ENCODE data around the gene SSH3.

Gene SSH3

DNA sequence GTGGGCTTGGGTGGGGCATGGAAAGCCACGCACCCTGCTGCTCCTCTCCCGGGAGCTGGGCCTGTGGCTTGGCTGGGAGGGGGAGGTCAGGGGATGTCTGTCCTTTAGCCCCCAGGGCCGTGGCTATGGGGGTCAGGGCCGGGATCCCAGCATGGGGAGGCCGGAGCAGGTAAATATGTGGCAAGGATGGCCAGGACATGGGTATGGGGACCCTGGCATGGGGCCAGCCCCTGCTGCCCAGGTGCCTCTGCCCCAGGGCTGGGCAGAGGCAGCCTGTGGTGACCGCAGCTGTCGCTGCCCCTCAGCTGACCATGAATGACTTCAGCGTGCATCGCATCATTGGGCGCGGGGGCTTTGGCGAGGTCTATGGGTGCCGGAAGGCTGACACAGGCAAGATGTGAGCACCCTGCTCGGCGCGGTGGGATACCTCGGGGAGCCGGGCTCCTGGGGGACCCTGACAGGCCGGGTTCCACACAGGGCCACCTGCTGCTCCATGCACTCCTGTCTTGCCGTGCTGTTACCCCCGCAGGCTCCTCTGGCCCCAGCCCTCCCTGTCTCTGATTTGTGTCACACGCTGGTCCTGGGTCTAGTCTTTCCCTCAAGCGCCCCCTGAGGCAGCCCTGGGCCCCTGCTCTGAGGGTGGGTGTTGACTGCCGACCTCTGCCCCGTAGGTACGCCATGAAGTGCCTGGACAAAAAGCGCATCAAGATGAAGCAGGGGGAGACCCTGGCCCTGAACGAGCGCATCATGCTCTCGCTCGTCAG lies 22.4 kb upstream of the SSH3 start:
- DNase-seq: no peak

DNA sequence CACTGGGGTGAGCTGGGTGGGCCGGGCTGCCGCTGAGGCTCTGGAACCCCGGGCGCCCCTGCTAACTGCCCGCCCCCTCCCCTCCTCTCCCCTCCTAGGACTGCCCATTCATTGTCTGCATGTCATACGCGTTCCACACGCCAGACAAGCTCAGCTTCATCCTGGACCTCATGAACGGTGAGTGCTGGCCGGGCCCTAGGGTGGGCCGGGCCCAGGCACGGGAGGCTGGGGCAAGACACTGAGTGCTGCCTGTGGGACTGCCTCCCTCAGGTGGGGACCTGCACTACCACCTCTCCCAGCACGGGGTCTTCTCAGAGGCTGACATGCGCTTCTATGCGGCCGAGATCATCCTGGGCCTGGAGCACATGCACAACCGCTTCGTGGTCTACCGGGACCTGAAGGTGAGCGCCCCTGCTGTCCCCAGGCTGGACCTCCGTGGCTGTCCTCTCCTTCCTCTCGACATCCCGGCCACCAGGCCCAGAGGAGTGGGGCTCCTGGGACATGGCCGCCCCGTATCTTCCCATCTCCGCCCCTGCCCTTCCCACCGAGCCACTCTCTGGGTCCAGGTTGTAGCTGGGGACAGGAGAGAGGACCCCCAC lies 21.7 kb upstream of the SSH3 start:
- DNase-seq: no peak

DNA sequence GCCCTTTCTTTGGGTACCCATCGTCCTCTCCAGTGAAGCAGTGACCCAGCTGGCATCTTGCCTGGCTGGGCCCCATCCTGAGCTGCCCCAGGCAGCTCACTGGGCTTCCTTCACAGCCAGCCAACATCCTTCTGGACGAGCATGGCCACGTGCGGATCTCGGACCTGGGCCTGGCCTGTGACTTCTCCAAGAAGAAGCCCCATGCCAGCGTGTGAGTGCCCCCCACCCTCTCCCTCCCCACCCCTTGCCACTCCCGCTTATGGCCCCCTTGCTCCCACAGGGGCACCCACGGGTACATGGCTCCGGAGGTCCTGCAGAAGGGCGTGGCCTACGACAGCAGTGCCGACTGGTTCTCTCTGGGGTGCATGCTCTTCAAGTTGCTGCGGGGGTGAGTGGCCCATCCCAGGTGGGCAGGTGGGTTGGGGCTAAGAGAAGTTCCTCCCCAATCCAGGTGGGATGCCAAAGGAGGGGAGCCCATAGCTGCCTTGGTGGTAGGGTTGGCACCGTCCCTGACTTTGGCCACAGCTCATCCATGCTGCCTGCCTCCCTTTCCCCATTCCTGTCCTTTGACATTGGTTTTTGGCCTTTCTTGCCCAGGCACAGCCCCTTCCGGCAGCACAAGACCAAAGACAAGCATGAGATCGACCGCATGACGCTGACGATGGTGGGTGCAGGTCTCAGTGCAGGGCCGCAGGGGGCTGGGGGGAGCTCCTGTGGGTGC lies 21.0 kb upstream of the SSH3 start:
- no peak for DNase-seq

DNA sequence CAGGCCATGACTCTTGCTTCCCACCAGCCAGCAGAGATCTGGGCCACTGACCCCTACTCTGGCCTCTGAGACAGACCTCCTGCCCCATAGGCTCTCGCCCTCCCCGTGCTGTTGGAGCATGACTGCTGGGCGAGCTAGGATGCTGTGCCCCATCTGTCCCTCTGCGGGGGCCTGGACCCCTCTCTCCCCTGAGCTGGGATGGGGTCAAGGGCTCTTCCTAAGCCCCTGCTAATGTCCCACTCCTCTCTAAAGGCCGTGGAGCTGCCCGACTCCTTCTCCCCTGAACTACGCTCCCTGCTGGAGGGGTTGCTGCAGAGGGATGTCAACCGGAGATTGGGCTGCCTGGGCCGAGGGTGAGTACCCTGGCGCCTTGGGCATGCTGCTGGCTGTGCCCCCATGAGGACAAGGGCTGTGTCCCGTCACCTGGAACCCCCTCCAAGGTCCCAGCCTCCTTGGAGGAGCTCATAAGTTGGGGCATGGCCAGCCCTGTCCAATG lies 20.4 kb upstream of the SSH3 start:
- no peak for DNase-seq

DNA sequence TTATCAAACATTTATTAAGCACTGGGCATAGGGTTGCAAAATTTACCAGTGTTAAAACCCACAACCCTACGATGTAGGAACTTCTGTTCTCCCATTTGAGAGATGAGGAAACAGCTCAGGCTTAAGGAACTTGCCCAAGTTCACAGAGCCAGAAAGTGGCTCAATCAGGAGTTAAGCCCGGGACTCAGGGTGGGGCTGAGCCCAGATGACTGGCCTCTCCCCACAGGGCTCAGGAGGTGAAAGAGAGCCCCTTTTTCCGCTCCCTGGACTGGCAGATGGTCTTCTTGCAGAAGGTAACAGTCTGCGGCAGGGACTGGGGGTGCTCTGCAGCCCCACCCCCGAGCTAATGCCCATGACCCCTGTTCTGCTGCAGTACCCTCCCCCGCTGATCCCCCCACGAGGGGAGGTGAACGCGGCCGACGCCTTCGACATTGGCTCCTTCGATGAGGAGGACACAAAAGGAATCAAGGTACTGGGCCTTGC lies 19.8 kb upstream of the SSH3 start:
- DNase-seq: no peak

DNA sequence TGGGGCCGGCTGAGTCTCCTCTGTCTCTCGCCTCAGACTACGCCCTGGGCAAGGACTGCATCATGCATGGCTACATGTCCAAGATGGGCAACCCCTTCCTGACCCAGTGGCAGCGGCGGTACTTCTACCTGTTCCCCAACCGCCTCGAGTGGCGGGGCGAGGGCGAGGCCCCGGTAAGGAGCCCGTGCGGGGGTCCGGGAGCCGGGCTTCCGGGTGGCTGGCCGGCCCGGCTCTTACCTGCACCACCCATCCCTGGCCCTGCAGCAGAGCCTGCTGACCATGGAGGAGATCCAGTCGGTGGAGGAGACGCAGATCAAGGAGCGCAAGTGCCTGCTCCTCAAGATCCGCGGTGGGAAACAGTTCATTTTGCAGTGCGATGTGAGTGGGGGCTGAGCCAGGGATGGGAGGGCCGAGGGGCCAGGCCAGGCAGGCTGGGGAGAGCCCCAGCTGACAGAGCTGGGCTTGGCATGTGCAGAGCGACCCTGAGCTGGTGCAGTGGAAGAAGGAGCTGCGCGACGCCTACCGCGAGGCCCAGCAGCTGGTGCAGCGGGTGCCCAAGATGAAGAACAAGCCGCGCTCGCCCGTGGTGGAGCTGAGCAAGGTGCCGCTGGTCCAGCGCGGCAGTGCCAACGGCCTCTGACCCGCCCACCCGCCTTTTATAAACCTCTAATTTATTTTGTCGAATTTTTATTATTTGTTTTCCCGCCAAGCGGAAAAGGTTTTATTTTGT lies 18.4 kb upstream of the SSH3 start:
- no peak for DNase-seq

- no peak for DNase-seq
Observed at GRCh38 chr11:67285541-67286498, 17.5 kb upstream of the SSH3 start.

DNA sequence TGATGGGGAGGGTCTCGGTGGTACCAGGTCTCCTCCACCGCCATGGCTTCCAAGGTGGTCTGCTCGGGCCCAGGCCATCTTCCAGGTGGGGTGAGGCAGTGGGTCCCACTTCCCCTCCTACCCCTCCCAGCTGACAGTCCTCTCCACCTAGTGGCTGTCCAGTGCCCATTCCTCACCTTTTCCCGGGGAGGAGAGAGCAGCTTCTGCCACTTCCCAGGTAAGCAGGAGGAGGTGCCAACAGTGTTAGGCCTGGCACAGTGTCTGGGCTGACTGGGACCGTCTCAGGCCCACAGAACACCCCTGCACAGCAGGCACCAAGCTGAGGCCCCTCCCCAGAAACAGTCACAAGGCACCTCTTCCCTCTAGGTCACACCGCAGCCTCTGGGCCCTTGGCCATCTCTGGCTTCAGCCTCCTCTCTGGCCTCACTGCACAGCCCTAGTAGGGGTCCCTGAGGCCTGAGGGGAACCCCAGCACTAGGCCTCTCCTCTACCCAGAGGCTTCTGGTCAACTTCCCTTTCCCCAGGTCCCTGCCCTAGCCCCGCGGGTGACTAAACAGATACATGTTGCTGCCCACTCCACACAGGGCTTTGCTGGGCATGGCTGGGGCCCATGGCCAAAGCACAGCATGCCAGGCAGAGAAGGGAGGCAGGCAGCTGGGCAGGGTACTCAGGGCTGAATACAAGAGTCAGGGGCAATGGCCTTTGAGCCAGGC lies 16.6 kb upstream of the SSH3 start:
- no peak for DNase-seq

DNA sequence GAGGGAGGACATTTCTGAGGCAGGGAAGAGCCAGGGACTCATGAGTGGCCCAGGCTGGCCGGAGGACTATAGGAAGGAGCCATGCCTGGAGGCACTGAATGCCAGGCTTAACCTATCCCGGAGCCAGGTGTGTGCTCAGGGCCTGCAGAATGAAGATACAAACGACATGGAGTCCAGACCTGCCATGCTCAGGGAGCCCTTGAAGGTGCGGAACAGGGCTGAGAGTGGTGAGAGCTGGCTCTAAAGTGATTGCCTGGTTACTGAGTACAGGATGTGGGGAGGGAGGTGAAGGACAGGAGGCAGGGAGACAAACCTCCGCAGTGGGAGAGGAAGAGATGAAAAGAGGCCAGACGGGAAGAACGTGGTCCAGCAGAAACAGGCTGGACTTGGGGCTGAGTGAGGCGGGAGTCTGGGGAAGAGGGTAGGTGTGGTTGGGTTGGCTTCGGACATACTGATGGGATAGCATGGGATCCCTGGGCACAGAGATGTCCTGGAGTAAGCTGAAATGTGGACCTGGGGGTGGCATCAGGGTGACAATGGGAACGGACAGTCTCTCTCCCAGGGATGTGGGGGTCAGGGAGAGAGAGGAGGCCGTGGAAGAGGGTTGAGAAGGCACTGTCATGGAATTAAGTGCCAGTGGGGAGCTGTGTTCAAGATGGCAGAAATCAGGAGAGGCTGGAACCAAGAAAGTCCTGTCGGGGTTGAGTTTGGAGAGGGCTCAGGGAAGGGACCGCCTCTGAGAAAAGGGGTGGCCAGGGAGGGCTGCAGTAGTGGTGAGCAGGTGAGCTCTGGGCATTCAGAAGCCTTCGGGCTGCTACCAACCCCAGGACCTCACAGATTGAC lies 15.8 kb upstream of the SSH3 start:
- no peak for DNase-seq

DNA sequence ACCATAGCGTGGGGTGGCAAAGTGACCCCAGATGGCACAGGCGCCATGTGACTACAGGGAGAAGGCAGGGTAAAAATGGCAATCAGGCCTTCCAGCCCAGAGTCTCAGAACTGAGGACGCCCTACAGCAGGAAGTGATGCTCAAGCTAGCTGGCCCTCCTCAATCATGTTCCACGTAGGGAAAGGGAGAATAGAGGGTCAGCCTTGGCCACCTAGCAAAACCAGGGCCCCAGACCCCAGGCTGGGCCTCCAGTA lies 15.2 kb upstream of the SSH3 start:
- DNase-seq: no peak

- DNase-seq: peak; percentile 95
Observed at GRCh38 chr11:67288452-67289225, 14.7 kb upstream of the SSH3 start.

DNA sequence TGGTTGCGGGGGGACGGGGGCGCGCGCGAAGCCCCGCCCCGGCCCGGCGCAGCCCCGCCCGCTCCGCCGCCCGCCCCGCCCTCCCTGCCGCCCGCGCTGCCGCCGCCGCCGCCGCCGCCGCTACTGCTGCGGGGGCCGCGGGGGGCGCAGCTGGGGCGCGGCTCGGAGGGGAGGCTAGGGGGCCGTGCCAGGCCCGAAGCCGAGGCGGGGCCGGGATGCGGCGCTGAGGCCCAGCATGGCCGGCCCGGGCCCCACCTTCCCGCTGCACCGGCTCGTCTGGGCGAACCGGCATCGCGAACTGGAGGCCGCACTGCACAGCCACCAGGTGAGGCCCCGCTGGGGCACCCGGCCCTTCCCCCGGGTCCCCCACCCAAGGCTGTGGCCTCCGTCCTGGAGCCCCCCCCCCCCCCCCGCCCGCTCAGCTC lies 14.1 kb upstream of the SSH3 start, which contains the start of gene ANKRD13D:
ANKRD13D (plus strand) TSS at position 78 of the 425 bp plus-strand sequence; CDS start at position 236, 158 bp downstream.
- no peak for DNase-seq

- no peak for DNase-seq
Observed at GRCh38 chr11:67289651-67290479, 13.5 kb upstream of the SSH3 start.

GRCh38 chr11:67290801-67291200 lies 12.5 kb upstream of the SSH3 start:
- no peak for DNase-seq

GRCh38 chr11:67291481-67292381 lies 11.6 kb upstream of the SSH3 start:
- DNase-seq: no peak

- no peak for DNase-seq
Observed at GRCh38 chr11:67292671-67293070, 10.7 kb upstream of the SSH3 start.

- DNase-seq: peak; percentile 67
Observed at GRCh38 chr11:67293090-67293489, 10.2 kb upstream of the SSH3 start.
